VCaP (cell line): ENCODE measurements around the gene MYH7B.

Experiments
- H3K27ac ChIP-seq: fragments of 450-650 bp; 2 replicates; pipeline ENCODE4 v1.5.1; 2017
- CTCF ChIP-seq: fragments of 450-650 bp; conservative IDR thresholded peaks from 2 replicates; pipeline ENCODE4 v1.5.1; 2017; ENCODE audit warnings: mild to moderate bottlenecking, moderate library complexity

Gene MYH7B

GRCh38 chr20:34983995-34984735, 28.5 kb downstream of the MYH7B start:
- no peak for TF ChIP-seq CTCF
- no peak overlapping the region for H3K27ac ChIP-seq

- H3K27ac ChIP-seq, result no peak overlapping the region
- TF ChIP-seq CTCF, result no peak
These were observed 29.1 kb downstream of the MYH7B start for GRCh38 chr20:34984756-34985261.

GRCh38 chr20:34985461-34986310, 30.0 kb downstream of the MYH7B start:
- no peak overlapping the region for H3K27ac ChIP-seq
- no peak for TF ChIP-seq CTCF

- no peak for TF ChIP-seq CTCF
- no peak overlapping the region for H3K27ac ChIP-seq
These were observed 30.9 kb downstream of the MYH7B start for GRCh38 chr20:34986311-34987287.

- no peak overlapping the region for H3K27ac ChIP-seq
- no peak for TF ChIP-seq CTCF
These were observed 31.9 kb downstream of the MYH7B start for GRCh38 chr20:34987288-34988190.

GRCh38 chr20:34988191-34988540, 32.5 kb downstream of the MYH7B start:
- no peak for TF ChIP-seq CTCF
- H3K27ac ChIP-seq, result no peak overlapping the region
